ENCODE data around the gene SNX10. TPM values are rescaled to one million over a fixed set of nuclear protein-coding genes. Genes with fewer than 3 reads are reported as not detected.

Gene SNX10
- total and polyA plus RNA-seq, 8 donors, result 0.58 to 55.0 (median 3.0) TPM; not detected in 2

DNA sequence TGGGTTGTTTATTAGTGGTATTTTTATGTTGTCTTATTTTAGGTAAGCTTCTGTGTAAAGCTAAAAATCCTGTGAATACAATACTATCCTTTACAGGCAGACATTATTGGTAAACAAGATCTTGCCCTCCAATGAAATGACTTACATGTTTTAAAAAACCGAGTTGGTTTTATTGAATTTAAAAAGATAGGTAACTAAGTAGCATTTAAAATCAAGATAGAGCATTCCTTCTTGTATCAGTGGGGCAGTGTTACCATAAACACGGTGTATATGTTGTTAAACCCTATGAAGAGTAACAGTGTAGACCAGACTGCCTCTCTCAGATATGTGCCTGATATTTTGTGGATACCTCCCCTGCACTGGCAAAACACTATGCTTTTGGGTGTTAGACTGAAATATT, 81.0 kb downstream of the SNX10 start:
- H3K27ac ChIP-seq, result no peak overlapping the region
- DNase-seq, result no peak
- WGBS, 5 donors, result 67 to 70% (median 70%) methylated on average over 2 of the region's 2 CpGs

DNA sequence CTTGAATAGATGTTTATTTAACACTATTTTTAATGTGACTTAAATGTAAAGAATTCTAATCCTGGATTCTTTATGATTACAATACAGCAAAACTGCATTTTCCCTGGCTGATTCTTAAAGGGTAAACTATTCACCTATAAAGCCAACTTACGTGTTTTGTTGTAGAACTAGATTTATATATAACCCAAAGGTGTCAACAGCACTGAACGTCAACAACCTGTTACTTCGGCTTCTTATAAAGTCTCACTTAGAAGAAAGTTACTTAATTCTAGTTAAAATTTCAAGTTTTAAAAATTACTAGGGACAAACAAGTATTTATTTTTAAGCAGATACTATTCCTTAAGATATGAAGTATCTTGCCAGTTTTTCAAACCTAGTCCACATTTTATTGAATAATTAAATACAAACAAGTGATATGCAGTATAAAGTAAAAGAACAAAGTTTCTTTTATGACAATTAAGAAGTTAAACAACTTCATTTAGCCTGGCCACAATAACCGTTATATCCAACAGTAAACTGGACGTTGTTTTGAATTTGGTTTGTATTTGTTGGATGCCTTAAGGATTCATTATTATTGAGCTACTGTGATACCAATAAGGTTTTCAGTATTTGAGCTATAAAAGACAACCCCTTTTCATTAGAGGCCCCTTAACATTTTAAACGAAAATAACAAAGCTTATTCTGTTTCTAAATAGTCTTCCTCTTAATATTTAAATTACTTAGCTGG, 83.1 kb downstream of the SNX10 start:
- no peak for DNase-seq
- H3K9me3 ChIP-seq, result no peaks in the 10 kb centered on the region
- H3K27ac ChIP-seq, result peak overlapping the region in 1 of 5 donors; percentile 80
- H3K27me3 ChIP-seq, result peaks cover 2 to 100% (median 48%) of the 10 kb centered on the region in 3 donors
- H3K4me1 ChIP-seq, result peaks cover 11 to 23% (median 17%) of the 10 kb centered on the region in 4 donors
- TF ChIP-seq POLR2A (IDR thresholded peaks at IDR 0.05), result no peak
- TF ChIP-seq POLR2AphosphoS5 (IDR thresholded peaks at IDR 0.05), result no peak
- TF ChIP-seq EP300 (IDR thresholded peaks at IDR 0.05), result no peak
- no peak for TF ChIP-seq CTCF (IDR thresholded peaks at IDR 0.05)
- intact Hi-C loops (cut with DNase I; ENCODE audit: low total_unique reads), result no loop called here
- no peaks in the 10 kb centered on the region for H3K36me3 ChIP-seq
- 78 to 90% (median 87%) methylated on average over 6 of the region's 6 CpGs for WGBS, 5 donors
- peak overlapping the region in 1 of 4 donors; percentile 50 for H3K4me3 ChIP-seq

More for the DNA sequence above, 81.0 kb downstream of the SNX10 start:
- H3K27me3 ChIP-seq, result peaks cover 2 to 98% (median 44%) of the 10 kb centered on the region in 3 donors
- no peak for TF ChIP-seq POLR2AphosphoS5 (IDR thresholded peaks at IDR 0.05)
- TF ChIP-seq CTCF (IDR thresholded peaks at IDR 0.05), result no peak
- TF ChIP-seq POLR2A (IDR thresholded peaks at IDR 0.05), result no peak
- TF ChIP-seq EP300 (IDR thresholded peaks at IDR 0.05), result no peak
- no peaks in the 10 kb centered on the region for H3K36me3 ChIP-seq
- peaks cover 11 to 22% (median 18%) of the 10 kb centered on the region in 4 donors for H3K4me1 ChIP-seq
- H3K4me3 ChIP-seq, result no peak overlapping the region
- intact Hi-C loops (cut with DNase I; ENCODE audit: low total_unique reads), result no loop called here
- no peaks in the 10 kb centered on the region for H3K9me3 ChIP-seq

DNA sequence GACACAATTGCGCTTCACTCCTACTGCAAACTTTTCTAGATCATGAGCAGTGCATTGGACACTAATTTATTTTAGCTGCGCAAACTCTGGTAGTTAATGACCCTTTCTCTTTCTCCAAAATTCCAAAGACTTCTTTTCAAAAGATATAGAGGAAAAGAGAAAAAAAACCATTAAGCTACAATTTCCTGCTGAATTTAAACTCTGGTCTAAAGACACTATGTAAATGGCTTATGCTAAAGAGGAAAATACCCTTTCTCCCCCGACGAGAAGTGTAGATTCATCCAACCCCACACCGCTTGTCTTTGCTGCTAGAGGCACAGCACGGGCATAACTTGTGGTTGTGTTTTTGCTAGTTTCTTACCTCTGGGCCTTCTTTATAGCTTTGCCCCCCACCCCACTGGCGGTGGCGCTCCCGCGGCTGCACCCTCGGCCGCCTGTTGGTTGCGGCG, 84.1 kb downstream of the SNX10 start:
- peak overlapping the region; percentile 47 to 64 (median 54) for H3K4me3 ChIP-seq
- intact Hi-C loops (cut with DNase I; ENCODE audit: low total_unique reads), result no loop called here
- peak overlapping the region in 3 of 5 donors; percentile 31 to 80 (median 63) for H3K27ac ChIP-seq
- H3K4me1 ChIP-seq, result peaks cover 11 to 23% (median 15%) of the 10 kb centered on the region in 4 donors
- H3K36me3 ChIP-seq, result no peaks in the 10 kb centered on the region
- no peaks in the 10 kb centered on the region for H3K9me3 ChIP-seq
- WGBS, 5 donors, result 15 to 18% (median 17%) methylated on average over 13 to 14 of the region's 14 CpGs
- TF ChIP-seq CTCF (IDR thresholded peaks at IDR 0.05) (no peak), POLR2A (IDR thresholded peaks at IDR 0.05) (no peak), EP300 (IDR thresholded peaks at IDR 0.05) (no peak), POLR2AphosphoS5 (IDR thresholded peaks at IDR 0.05) (no peak)
- no peak for DNase-seq
- peaks cover 2 to 98% (median 48%) of the 10 kb centered on the region in 3 donors for H3K27me3 ChIP-seq

DNA sequence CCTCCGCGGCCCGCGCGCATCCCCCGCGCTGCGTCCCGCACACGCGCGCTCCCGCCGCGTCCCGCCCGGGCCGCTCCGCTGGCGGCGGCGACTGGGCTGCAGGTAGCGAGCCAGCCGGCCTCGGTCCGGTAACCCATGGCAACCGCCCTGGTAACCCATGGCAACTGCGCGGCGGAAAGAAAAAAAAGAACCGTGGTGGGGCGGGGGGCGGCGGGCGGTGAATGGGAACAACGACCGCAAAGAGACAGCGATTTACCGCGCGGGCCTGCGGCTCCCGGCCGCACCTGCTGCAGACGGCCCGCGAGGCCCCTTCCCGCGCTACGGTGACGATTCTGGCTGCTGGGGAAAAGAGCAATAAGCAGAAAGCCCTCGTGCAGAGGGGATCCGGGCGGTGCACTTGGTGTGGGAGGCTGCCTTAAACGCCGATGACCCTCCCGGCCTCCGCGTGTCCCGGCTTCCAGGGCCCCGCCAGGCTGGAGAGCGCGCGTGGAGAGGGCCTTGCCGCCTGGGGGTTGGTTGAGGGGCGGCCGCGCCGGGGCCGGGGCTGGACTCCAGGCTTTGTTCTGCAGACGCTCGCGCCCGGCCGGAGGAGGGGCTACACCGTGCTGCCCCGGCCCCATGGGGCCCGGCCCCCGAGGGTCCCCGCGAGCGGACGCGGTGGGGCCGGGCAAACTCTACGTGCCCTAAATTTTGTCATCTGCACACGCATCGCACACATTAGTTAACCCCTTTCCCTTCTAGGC, 84.7 kb downstream of the SNX10 start:
- intact Hi-C loops (cut with DNase I; ENCODE audit: low total_unique reads), result no loop called here
- peak in 1 of 2 donors; percentile 75 for DNase-seq
- no peaks in the 10 kb centered on the region for H3K9me3 ChIP-seq
- no peaks in the 10 kb centered on the region for H3K36me3 ChIP-seq
- H3K4me3 ChIP-seq, result peak overlapping the region; percentile 47 to 64 (median 54)
- peaks cover 2 to 96% (median 48%) of the 10 kb centered on the region in 3 donors for H3K27me3 ChIP-seq
- peak overlapping the region; percentile 31 to 80 (median 55) for H3K27ac ChIP-seq
- no peak for TF ChIP-seq POLR2AphosphoS5 (IDR thresholded peaks at IDR 0.05)
- TF ChIP-seq CTCF (IDR thresholded peaks at IDR 0.05), result no peak
- no peak for TF ChIP-seq POLR2A (IDR thresholded peaks at IDR 0.05)
- TF ChIP-seq EP300 (IDR thresholded peaks at IDR 0.05), result no peak
- WGBS, 5 donors, result 1 to 2% (median 1%) methylated on average over 60 to 88 of the region's 88 CpGs
- H3K4me1 ChIP-seq, result peaks cover 11 to 23% (median 15%) of the 10 kb centered on the region in 4 donors
